H1 (cell line): Measurements from ENCODE around the gene PTPRH. TPM values are rescaled to one million over a fixed set of nuclear protein-coding genes. Genes with fewer than 3 reads are reported as not detected.

ENCODE experiments used
- GTF2F1 ChIP-seq: IDR thresholded peaks from 2 replicates; pipeline ENCODE4 v1.6.1; 2012; ENCODE audit warnings: low read depth, low read length, improper control_type of control experiment, borderline replicate concordance
- polyA plus RNA-seq, 7 experiments: library from polyadenylated mRNA; depleted of rRNA in 3 of 7; stranded (reverse) in 5 of 7; unstranded in 2 of 7; fragments of >200 nt in 5 of 7; fragments of 200-250 nt in 2 of 7; gene quantifications; 1 replicate in 5 of 7; 2 replicates in 1 of 7; 4 replicates in 1 of 7; pipeline versions ENCODE4 v1.2.1 to v1.2.3, GENCODE V29; 2011 to 2013; ENCODE audit warnings: missing spikeins in 2 of 7, mixed read lengths in 2 of 7
- total RNA-seq: library from RNA; stranded (reverse); fragmentation: NEBNext Ultra II Directional; extraction: Animal tissue kit (Norgen Biotek cat#: 25700); gene quantifications from 2 replicates; pipeline ENCODE4 v1.2.1, GENCODE V29; 2021
- TF ChIP-seq, protein P1 (sequence below): IDR thresholded peaks from 2 replicates; pipeline ENCODE4 v1.6.1; 2011; ENCODE audit warnings: low read length, improper control_type of control experiment

Gene PTPRH
- total and polyA plus RNA-seq, 2 of the 8 experiments (the other 6 are each of a cell fraction or from before 2014, with no cell fraction given), result 0.30 to 0.39 TPM

- TF ChIP-seq, protein P1, sequence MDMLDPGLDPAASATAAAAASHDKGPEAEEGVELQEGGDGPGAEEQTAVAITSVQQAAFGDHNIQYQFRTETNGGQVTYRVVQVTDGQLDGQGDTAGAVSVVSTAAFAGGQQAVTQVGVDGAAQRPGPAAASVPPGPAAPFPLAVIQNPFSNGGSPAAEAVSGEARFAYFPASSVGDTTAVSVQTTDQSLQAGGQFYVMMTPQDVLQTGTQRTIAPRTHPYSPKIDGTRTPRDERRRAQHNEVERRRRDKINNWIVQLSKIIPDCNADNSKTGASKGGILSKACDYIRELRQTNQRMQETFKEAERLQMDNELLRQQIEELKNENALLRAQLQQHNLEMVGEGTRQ, result no peak; the same call in 1 of the 2 replicates
- no peak for TF ChIP-seq GTF2F1
Observed at GRCh38 chr19:55216461-55217198, 7.3 kb upstream of the PTPRH start (continued).
